KMS-11 (cell line): ENCODE results near the gene THOC2.

Experiments used
- H2AFZ ChIP-seq: fragments of 200-600 bp; sonication (generic); 2 replicates; pipeline ENCODE4 v1.6.1; 2016; ENCODE audit warnings: antibody characterized with exemption, mixed run types, low read depth
- H3K27ac ChIP-seq: fragments of 200-600 bp; sonication (generic); 2 replicates; pipeline ENCODE4 v1.6.1; 2016; ENCODE audit warnings: mild to moderate bottlenecking, mixed run types
- H3K27me3 ChIP-seq: fragments of 200-600 bp; sonication (generic); 2 replicates; pipeline ENCODE4 v1.6.1; 2017; ENCODE audit warnings: mild to moderate bottlenecking, low read depth, mixed run types, moderate library complexity; ENCODE audit not compliant: insufficient read depth
- H3K36me3 ChIP-seq: fragments of 200-600 bp; sonication (generic); 2 replicates; pipeline ENCODE4 v1.6.1; 2017; ENCODE audit warnings: mild to moderate bottlenecking, mixed run types; ENCODE audit not compliant: insufficient read depth
- H3K4me1 ChIP-seq: fragments of 200-600 bp; sonication (generic); 2 replicates; pipeline ENCODE4 v1.6.1; 2016; ENCODE audit warnings: mild to moderate bottlenecking, low read depth, mixed run types; ENCODE audit not compliant: poor library complexity, severe bottlenecking
- H3K4me2 ChIP-seq: fragments of 200-600 bp; sonication (generic); 2 replicates; pipeline ENCODE4 v1.7.0; 2016; ENCODE audit warnings: mild to moderate bottlenecking, mixed run types
- H3K4me3 ChIP-seq: fragments of 200-600 bp; sonication (generic); IDR thresholded peaks from 2 replicates; pipeline ENCODE4 v1.6.1; 2017; ENCODE audit warnings: low read depth, low read length, mixed read lengths; ENCODE audit not compliant: insufficient read depth
- H3K79me2 ChIP-seq: fragments of 200-600 bp; sonication (generic); 2 replicates; pipeline ENCODE4 v1.6.1; 2016; ENCODE audit warnings: low read depth, mixed run types; ENCODE audit not compliant: insufficient read depth
- H3K9ac ChIP-seq: fragments of 200-600 bp; sonication (generic); 2 replicates; pipeline ENCODE4 v1.6.1; 2016; ENCODE audit warnings: mild to moderate bottlenecking, mixed run types
- H4K20me1 ChIP-seq: fragments of 200-600 bp; sonication (generic); 2 replicates; pipeline ENCODE4 v1.6.1; 2016; ENCODE audit warnings: mild to moderate bottlenecking, mixed run types; ENCODE audit not compliant: insufficient read depth
- TF ChIP-seq, protein P1 (sequence below): fragments of 200-600 bp; sonication (generic); conservative IDR thresholded peaks from 2 replicates; pipeline ENCODE4 v1.6.1; 2017; ENCODE audit warnings: low read depth, mild to moderate bottlenecking, antibody characterized with exemption, low read length, moderate library complexity, mixed read lengths

The THOC2 gene

DNA sequence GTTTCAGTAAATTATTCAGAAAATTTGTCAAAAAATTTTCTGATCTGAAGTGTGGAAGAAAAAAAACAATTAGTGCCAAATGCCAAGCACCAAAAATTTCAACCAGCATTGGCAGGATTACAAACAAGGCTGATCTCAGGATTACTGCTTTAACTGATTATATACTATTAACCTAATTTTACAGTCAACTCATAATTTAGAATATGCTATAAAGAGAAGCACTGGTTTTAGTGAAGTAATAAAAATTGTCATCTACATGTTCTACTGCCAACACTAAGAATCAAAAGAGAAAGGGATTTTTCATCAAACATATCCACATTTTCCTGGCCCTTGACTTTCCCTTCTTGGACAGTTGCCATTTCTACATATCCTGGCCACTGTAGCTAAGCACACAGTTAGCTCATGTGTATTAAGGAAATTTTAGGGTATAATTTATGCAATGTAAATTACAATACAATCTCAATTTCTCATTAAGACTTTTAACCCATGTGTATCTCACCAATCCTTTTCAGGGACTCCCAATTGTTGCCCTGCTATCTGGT lies 33.8 kb downstream of the THOC2 start:
- TF ChIP-seq, protein P1, sequence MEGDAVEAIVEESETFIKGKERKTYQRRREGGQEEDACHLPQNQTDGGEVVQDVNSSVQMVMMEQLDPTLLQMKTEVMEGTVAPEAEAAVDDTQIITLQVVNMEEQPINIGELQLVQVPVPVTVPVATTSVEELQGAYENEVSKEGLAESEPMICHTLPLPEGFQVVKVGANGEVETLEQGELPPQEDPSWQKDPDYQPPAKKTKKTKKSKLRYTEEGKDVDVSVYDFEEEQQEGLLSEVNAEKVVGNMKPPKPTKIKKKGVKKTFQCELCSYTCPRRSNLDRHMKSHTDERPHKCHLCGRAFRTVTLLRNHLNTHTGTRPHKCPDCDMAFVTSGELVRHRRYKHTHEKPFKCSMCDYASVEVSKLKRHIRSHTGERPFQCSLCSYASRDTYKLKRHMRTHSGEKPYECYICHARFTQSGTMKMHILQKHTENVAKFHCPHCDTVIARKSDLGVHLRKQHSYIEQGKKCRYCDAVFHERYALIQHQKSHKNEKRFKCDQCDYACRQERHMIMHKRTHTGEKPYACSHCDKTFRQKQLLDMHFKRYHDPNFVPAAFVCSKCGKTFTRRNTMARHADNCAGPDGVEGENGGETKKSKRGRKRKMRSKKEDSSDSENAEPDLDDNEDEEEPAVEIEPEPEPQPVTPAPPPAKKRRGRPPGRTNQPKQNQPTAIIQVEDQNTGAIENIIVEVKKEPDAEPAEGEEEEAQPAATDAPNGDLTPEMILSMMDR, result no peak
- H3K4me3 ChIP-seq, result no peak overlapping the region
- H3K4me2 ChIP-seq, result no peak overlapping the region
- H4K20me1 ChIP-seq, result no peaks in the 10 kb centered on the region
- H3K27me3 ChIP-seq, result no peaks in the 10 kb centered on the region
- H2AFZ ChIP-seq, result no peak overlapping the region
- H3K79me2 ChIP-seq, result 0 out of 2 replicates have a peak, but pooled peaks cover 5% of the 10 kb centered on the region
- H3K9ac ChIP-seq, result no peak overlapping the region
- no peaks in the 10 kb centered on the region for H3K36me3 ChIP-seq
- H3K27ac ChIP-seq, result no peak overlapping the region
- H3K4me1 ChIP-seq, result peaks cover 14% of the 10 kb centered on the region

DNA sequence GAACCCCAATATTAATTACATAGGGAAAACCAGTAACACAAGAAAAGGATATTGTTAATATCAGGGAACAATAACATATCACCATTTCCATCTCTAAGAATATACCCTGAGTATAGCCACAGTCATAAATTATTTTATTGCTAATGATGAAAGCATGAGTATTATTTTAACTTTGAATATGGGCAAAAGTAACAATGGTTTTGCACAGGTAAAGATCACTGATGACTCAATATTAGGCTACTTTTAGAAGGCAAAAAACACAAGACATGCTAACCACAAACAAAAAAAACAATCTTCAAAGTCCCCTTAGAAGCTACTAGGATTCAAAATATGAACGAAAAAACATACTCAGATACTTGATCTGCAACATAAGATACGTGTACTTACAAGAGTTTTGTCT lies 36.5 kb downstream of the THOC2 start:
- Histone ChIP-seq H3K27me3 (no peaks in the 10 kb centered on the region), H3K27ac (no peak overlapping the region), H3K4me3 (no peak overlapping the region), H4K20me1 (no peaks in the 10 kb centered on the region), H3K36me3 (no peaks in the 10 kb centered on the region), H3K79me2 (0 out of 2 replicates have a peak, but pooled peaks cover 2% of the 10 kb centered on the region), H2AFZ (no peak overlapping the region), H3K9ac (no peak overlapping the region), H3K4me1 (no peaks in the 10 kb centered on the region), H3K4me2 (no peak overlapping the region)
- TF ChIP-seq, protein P1, result no peak

DNA sequence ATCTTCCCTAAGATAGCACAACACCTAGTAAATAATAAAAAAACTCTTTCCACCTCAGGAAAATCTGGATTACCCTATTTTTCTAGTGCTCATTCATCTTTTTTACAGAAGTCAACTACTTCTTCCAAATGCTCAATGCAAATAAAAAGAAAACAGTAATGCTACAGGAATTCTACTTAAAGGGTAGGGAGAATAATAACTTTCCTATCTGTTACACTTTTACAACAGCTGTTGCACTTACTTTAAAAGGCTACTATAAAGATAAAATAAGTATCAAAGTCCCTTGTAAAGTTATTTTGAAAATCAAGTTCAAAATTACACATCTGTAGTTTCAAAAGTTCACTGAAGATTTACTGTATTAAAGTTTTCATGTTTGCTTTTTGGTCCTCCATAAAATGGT lies 37.6 kb downstream of the THOC2 start:
- Histone ChIP-seq H3K79me2 (no peaks in the 10 kb centered on the region), H3K27me3 (no peaks in the 10 kb centered on the region), H3K36me3 (no peaks in the 10 kb centered on the region), H4K20me1 (no peaks in the 10 kb centered on the region), H3K4me1 (no peaks in the 10 kb centered on the region), H3K27ac (no peak overlapping the region), H2AFZ (no peak overlapping the region), H3K9ac (no peak overlapping the region), H3K4me2 (no peak overlapping the region), H3K4me3 (no peak overlapping the region)
- TF ChIP-seq, protein P1, result no peak

DNA sequence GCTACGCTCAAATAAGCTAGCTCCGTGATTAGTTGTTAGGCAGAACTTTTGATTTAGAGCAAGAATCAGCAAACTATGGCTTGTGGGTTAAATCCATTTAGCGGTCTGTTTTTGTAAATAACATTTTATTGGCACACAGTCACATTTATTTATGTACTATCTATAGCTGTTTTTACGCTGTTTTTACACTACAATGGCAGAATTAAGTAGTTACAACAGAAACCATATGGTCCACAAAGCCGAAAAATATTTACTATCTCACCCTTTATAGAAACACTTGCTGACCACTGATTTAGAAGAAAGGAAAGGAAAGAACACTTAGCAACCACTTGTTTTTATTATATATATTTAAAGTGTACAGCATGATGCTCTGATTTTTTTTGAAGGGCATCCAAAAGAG lies 41.1 kb downstream of the THOC2 start:
- TF ChIP-seq, protein P1, result no peak

More for the DNA sequence above, 41.1 kb downstream of the THOC2 start:
- no peak overlapping the region for H3K4me2 ChIP-seq
- no peak overlapping the region for H2AFZ ChIP-seq
- no peaks in the 10 kb centered on the region for H3K36me3 ChIP-seq
- H3K27me3 ChIP-seq, result no peaks in the 10 kb centered on the region
- H4K20me1 ChIP-seq, result no peaks in the 10 kb centered on the region
- H3K9ac ChIP-seq, result no peak overlapping the region
- H3K79me2 ChIP-seq, result no peaks in the 10 kb centered on the region
- no peaks in the 10 kb centered on the region for H3K4me1 ChIP-seq
- no peak overlapping the region for H3K27ac ChIP-seq
- H3K4me3 ChIP-seq, result no peak overlapping the region
